ENCODE data around the gene SEPHS1.
"Not testable (repeated sequence)": the region's sequence is repeated elsewhere in the genome, so short reads cannot be mapped to it uniquely, and the experiment has no call there.

SEPHS1 gene

DNA sequence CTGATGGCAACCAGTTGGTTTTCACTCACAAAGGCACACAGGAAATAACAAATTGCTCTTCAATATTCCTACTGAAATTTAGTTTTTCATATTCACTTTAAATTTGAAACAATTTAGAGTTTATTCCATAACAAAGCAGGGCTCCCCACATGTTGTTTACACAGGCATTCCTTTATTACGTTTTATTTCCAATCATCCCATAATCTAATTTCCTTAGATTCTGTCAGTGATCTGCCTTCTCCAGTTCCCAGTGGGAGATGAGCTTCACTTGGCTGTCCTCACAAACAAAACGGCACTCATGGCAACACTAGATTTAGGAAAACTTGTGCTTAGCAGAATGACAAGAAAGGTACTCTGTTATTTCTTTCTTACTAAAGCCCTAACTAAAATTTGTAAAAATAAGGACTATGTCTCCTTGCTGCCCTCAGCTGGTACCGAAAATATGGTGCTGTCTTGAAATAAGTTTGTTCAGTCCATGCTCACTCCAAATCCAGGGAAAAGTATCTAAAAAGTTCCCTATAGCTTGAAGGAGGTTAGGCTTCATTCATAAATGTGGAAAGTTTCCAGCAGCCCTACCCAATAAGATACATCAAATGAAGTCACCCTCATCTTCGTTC lies 71.2 kb downstream of the SEPHS1 start:
- peak; percentile 21 for DNase-seq

DNA sequence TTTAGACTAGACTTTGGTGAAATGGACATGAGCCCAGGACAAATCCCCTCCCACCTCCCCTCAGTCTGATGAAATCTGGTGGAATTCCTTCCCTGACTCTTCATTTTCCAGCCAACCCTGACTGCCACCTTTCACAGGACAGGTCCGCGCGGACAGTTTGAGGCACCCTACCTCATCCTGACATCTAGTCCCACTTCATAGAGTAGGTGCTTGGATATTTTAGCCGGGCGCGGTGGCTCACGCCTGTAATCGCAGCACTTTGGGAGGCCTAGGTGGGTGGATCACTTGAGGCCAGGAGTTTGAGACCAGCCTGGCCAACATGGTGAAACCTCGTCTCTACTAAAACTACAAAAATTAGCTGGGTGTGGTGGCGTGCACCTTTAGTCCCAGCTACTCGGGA lies 71.9 kb downstream of the SEPHS1 start:
- DNase-seq, result not testable (repeated sequence)

DNA sequence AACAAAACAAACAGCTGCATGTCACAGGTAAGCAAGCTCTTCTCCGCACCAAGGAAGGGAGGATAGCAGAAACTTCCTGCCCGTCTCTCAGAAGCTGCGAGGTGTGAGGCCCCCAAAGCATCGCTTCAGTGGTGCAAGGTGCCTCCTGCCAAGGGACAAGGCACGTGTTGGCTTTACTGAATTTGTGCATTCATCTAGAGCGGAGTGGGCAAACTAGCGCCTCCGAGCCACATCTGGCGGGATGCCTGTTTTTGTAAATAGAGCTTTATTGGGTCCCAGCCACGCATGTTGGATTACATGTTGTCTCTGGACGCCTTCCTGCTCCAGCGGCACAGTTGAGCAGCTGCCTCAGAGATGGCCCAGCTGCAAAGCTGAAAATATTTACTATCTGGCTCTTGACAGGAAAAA lies 75.9 kb downstream of the SEPHS1 start:
- no peak for DNase-seq

DNA sequence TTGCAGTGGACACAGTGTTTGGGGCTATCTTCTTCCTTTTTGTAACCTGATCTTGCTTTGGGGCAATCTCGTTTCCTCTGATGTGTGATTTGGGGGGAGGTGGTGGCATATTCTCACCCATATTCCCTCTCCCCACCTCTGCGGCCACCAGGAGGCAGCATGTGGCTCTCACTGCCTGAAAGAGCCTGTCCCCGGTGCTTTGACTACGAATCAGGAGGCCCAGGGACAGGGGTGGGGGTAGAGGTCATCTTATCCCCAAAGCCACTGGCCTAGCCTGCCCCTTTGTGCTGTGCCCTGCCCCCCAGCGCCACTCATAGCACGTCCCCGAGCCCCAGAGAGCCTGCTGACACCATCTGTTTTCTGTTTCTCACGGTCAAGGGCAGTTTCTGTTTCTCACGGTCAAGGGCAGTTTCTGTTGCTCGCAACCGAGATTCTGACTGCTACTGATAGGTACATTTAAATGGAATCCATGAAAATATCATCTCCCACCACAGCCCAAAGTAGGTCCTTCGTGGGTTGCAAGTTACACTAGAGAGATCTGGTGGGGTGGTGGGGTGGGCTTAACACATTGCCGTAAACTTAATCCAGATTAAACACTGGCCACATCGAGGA lies 76.4 kb downstream of the SEPHS1 start:
- DNase-seq, result peak; percentile 73

DNA sequence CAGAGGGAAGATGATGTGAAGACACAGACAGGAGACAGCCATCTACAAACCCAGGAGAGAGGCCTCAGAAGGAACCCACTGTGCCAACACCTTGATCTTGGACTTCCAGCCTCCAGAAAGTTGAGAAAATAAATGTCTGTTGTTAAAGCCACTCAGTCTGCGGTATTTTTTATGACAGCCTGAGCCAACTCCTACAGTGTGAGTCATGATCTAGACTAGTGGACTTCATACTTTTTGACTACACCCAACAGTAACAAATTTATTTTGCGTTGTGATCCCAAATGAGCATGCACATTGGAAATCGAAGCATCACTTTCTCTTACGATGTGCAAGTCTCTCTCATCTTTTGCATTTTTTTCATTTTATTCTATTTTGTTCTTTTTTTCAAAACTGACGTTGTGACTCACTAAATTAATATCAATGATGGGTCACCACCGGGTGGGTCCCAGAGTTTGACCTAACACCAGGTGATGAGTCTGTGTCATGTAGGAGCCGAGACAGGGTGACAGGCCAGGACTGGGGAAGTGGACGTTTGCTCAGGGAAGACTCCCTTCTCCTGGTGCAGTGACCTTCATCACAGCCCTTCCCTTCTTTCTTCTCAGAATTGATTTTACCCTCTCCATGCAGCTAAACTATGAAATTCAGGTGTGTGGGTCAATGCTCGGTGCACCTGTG lies 77.1 kb downstream of the SEPHS1 start:
- DNase-seq, result no peak

DNA sequence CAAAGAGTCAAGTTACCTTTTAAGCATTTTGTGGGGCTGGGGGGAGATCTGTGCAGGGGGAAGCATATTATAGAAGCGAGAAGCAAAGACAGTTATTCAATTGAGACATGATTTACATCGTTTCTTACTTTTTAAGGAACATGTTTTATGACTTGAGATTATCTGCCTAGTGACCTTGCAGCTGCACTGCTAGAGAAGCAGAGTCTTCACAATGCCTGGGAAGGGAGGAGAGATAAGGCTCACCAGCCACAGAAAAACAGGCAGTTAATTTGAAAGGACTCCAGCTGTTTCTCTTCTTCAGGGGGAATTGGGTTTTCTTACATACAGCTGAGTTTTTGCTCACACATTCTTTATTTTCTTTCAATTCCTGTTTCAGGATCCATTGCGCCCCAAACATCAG lies 79.3 kb downstream of the SEPHS1 start:
- peak; percentile 94 for DNase-seq

DNA sequence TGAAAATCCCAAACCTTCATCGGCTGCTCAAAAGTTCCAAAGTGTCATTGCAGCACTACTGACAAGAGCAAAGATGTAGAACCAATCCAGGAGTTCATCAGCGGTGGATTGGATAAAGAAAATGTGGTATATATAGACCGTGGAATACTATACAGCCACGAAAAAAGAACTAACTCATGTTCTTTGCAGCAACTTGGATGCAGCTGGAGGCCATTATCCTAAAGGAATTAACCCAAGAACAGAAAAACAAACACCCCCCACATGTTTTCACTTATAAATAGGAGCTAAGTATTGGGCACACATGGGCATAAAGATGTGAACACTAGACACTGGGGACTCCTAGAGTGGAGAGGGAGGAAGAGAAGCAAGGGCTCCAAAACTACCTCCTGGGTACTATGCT lies 79.8 kb downstream of the SEPHS1 start:
- DNase-seq, result no peak
